CD4-positive, alpha-beta T cell treated with Interleukin-15 for 1 hour (primary cell): ENCODE results near the gene STARD10.

Experiments
- DNase-seq: peaks from one replicate; pipeline ENCODE4 v3.0.0-alpha.2; 2020

STARD10 gene

GRCh38 chr11:72722050-72722748 is 71.6 kb downstream of the STARD10 start:
- peak; percentile 91 for DNase-seq

DNA sequence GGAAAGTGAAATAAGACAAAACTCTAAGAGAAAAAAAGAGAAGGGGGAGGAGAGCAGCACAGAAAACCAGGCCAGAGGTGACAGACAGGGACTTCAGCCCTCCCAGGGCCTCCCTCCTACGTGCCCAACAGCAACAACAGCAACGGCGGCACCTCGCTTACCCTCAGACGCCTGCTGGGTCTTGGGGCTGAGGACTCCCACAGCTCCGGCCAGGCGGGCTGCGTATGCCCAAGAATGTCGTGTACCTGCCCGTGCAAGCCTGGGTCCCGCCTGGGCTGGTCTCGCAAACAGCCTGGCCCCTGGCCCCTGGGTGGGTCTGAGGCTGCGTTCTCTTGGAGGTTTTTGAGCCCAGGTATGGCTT is 72.2 kb downstream of the STARD10 start:
- DNase-seq: peak; percentile 51

- no peak for DNase-seq
Observed at GRCh38 chr11:72721276-72721675, 72.6 kb downstream of the STARD10 start.

DNA sequence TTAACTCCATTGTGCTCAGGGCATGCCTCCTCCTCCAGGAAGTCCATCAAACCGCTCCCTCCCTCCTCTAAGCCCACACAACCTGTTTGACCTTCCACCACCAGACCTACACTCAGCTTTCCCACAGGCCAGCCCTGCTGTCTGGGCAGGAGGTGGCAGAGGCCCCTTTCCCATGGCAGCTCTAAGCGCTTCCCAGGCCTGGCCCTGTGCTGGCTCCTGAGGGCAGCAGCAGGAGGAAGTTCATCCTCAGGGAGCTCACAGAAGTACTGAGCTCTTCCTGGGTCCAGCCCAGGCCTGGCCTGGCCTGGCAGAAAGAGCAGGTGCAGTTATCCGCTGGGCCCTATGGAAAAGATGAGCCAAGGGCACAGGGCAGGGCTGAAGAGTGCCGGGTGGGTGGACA is 73.1 kb downstream of the STARD10 start:
- no peak for DNase-seq

GRCh38 chr11:72720047-72720446 is 73.8 kb downstream of the STARD10 start:
- DNase-seq: no peak

DNA sequence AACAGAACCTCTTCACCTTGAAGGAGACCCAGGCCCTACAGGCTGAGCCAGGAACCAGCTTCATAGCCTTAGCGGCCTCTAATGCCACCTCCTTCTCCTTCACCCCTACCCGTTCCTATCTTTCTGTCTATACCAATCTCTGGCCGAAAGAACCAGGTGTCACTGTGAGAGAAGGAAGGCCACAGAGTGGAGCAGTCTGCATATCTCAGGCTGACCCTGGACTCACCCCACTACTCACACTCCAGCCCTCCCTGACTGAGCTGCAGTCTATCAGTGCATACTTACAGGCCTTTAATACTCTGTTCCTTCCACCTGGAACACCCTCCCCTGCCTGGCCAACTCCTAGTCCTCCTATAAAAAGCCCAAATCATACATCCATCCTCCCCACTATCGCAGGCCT is 74.3 kb downstream of the STARD10 start:
- no peak for DNase-seq

- DNase-seq: no peak
Observed at GRCh38 chr11:72719144-72719543, 74.7 kb downstream of the STARD10 start.

DNA sequence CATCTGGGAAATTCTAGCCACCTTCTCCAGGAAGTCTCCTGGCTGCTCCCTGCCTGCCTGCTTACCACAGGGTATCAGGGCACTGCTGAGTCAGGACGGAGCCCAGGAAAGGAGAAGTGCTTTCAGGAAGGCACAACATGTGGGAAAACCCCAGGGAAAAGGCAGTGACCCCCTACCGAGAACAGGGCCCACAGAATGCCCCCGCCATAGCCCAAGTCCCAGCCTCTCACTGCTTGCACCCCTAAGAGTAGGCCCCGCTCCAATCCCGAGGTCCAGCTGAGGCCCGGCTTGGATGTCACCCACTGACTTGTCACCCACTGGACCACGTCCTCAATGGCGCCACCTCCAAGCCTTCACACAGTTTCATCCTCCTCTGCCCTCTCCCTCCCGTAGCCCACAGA is 75.7 kb downstream of the STARD10 start:
- peak; percentile 39 for DNase-seq

DNA sequence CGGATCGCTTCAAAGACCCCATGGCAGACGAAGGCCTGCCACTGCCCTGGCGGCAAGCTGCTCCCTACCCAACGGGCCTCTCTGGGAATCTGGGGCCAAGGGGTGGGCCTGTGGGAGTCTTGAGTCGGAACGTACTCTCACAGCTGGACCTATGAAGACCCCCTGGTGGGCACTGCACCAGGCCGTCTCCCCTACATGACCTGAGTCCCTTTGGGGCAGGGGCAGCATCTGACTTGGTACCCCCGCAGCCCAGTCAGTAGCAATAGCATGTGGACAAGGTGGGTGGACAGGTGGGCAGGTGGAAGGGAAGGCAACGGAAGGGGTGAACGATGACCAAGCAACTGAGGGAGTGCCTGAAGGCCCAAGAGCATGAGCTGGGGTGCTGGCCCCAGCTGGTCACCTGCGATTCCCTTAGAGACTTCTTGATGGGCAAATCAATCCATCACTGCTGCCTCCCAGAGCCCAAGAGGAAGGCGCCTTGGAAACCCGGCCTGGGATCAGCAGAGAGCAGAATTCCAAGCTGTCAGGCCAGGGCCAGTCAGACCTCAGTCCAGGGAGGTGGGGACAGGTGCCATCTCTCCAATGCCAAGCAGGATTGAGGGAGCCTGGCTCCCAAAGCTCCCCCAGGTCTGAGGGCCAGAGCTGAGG is 76.9 kb downstream of the STARD10 start:
- DNase-seq: no peak

- no peak for DNase-seq
Observed at GRCh38 chr11:72716290-72716689, 77.6 kb downstream of the STARD10 start.

DNA sequence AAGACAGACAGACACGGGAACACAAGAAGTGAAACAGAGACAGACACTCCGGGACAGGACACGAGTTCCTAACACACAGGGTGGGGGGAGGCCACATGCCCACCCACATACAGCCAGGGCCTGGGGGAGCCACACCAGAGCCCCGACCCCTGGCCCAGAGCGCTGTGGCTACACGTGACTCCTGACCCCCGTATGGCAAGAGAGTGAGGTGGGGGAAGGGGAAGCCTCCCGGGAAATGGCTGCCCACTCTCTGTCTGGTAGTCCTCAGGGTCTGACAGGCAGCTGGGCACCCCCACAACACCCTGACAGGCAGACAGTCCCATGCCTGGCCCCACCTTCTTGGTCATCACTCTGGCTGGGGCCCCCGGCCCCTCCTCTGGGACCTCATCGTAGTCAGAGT is 81.0 kb downstream of the STARD10 start:
- no peak for DNase-seq

GRCh38 chr11:72712168-72712751 is 81.6 kb downstream of the STARD10 start:
- DNase-seq: peak; percentile 50

DNA sequence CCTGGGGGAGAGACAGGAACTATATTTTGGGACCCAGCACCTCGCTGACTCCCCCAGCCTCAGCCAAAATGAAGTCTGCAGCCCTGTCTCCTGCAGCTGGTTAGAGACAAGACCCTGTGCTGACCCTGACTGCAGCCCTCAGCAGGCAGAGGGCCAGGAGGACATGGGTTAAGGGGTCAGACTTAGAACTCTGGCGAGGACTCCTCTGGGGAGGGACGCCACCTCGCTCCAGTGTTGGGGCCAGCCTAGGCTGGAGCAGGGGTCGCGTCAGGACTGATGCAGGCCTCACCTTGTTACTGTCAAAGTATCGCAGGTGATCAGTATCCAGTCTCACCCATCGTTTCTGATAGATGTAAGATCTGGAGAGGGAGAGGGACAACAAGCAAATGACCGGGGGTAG is 82.7 kb downstream of the STARD10 start:
- DNase-seq: no peak

DNA sequence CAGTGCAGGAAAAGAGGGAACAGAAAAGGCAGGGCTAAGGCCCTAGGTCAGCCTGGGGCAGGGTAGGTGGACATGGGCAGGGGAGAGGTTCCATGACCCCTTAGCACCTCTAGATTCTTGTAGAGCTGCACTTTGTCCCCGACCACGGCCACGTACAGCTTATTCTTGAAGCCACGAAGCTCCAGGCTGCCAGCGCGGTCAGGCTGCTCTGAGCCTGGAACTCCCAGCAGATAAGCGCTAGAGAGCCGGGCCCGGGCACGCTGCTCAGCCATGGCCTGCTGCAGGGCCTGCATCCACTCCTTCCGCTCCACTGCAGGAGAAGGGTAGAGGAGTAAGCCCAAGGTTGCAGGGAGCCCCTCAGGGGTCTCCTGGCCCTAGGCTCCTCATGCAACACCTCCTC is 83.6 kb downstream of the STARD10 start:
- DNase-seq: no peak

DNA sequence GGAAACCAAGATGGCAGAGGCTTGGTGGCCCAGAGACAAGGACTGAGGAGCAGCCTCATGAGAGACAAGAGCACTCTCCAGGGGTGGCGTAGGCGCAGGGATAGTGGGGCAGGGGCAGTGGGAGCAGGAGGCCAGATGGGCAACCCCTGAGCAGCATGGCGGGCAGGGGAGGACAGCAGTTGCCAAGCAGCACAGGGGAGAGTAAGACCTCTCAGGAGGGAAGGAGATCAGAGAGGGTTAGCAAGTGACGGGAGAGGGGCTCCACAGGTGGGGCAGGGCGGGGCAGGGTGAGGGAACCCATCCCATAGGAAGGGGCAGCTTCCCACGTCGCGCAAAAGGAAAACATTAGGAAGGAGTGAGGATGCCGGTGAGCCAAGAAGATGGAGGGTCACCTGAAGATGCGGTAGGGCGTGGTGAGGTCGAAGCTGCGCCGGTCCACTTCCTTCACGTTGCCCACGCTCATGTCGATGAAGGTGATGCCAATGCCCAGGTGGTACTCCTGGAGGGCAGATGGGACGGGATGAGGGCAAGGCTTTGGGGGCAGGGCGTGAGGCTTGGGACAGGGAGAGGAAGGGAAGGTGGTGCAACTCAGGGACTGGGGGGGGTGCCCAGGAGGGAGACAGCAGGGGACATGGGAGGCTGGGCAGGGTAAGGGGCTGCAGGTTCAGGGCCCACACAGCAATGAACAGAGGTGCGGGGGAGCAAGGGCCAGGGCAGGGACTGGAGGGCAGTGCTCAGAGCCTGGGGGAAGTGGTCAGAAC is 84.2 kb downstream of the STARD10 start:
- DNase-seq: no peak

DNA sequence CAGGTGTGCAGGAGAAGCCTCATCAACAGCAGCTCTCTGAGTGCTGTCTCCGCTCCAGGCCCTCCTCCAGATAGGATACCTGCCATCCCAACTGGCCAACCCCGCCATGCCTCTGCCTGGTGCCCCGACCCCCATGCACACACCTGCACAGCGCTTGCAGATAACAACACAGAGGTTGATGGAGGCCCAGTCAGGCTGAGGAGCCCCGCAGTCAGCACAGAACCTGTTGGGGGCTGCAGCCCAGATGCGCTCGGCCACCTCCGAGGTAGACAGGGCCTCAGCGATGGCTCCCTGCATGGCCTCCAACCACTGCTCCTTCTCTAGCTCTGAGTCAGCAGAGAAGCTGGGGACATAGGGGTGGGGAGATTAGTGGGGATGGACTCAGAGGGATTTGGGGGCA is 86.8 kb downstream of the STARD10 start:
- DNase-seq: no peak

DNA sequence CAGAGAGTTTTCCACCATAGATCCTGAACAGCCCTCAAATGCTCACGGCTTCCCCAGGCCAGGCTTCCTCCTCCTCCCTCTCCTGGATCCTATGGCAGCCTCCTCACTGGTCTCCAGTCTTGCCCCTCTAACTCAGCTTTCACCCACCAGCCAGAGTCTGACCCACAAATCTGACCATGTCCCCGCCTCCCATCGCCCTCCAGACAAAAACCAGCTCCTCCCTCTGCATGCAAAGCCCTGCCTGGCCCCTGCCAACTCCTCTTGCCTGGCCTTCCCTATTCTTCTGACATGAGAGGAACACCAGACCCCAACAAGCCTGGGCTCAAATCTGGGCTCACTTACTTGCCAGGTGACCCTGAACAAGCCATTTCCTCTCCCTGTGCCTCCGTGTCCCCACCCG is 87.3 kb downstream of the STARD10 start:
- no peak for DNase-seq

GRCh38 chr11:72705442-72706365 is 88.1 kb downstream of the STARD10 start:
- no peak for DNase-seq

- no peak for DNase-seq
Observed at GRCh38 chr11:72704783-72705265, 89.0 kb downstream of the STARD10 start.
